NT2/D1 (cell line): ENCODE results near the gene ATP1A1.

Experiments used
- SUZ12 ChIP-seq: IDR thresholded peaks from 2 replicates; pipeline ENCODE4 v1.6.1; 2011; ENCODE audit not compliant: insufficient read length, insufficient read depth; ENCODE audit errors: extremely low read depth
- YY1 ChIP-seq: IDR thresholded peaks from 2 replicates; pipeline ENCODE4 v1.6.1; 2011; ENCODE audit not compliant: insufficient read length, insufficient read depth
- ZNF274 ChIP-seq: IDR thresholded peaks from 2 replicates; pipeline ENCODE4 v1.6.1; 2011; ENCODE audit warnings: mild to moderate bottlenecking, low read depth, low read length

- no peak for TF ChIP-seq ZNF274
- no peak for TF ChIP-seq YY1
- no peak for TF ChIP-seq SUZ12
Observed at GRCh38 chr1:116382321-116382720, 9.3 kb downstream of the ATP1A1 start.
